Esophagus squamous epithelium (tissue), 5 donors: ENCODE measurements around the gene MNX1. TPM values are rescaled to one million over a fixed set of nuclear protein-coding genes. Genes with fewer than 3 reads are reported as not detected.

Experiments
- DNase-seq: peaks from one replicate; lab custom pipeline; 2025; lab: John Stamatoyannopoulos, UW
- H3K27ac ChIP-seq, 4 donors: fragments of 200-600 bp; sonication (generic); one replicate each; pipeline ENCODE4 v1.5.1; 2016 to 2019; ENCODE audit warnings: mild to moderate bottlenecking in 1 of 4
- H3K27me3 ChIP-seq, 4 donors: fragments of 200-600 bp; sonication (generic); 1 replicate in 3 of 4; 2 replicates in 1 of 4; pipeline versions ENCODE4 v1.5.1 to v1.6.0; 2017 to 2021; ENCODE audit warnings: antibody characterized with exemption in 1 of 4
- H3K36me3 ChIP-seq, 3 donors: fragments of 200-600 bp; sonication (generic); one replicate each; pipeline ENCODE4 v1.5.1; 2016 to 2019
- H3K4me1 ChIP-seq, 3 donors: fragments of 200-600 bp; sonication (generic); one replicate each; pipeline ENCODE4 v1.5.1; 2017 to 2019
- H3K4me3 ChIP-seq, 4 donors: fragments of 200-600 bp; sonication (generic); 1 replicate in 3 of 4; 2 replicates in 1 of 4; pipeline ENCODE4 v1.5.1; 2016 to 2019; ENCODE audit warnings: mild to moderate bottlenecking in 2 of 4, moderate library complexity in 1 of 4
- H3K9me3 ChIP-seq, 3 donors: fragments of 200-600 bp; sonication (generic); one replicate each; pipeline ENCODE4 v1.5.1; 2016 to 2019
- POLR2A ChIP-seq, 4 donors: fragments of 450-650 bp; IDR thresholded peaks; one replicate each; pipeline ENCODE4 v1.6.1; 2017; ENCODE audit warnings: antibody characterized with exemption in 4 of 4, mild to moderate bottlenecking in 4 of 4, moderate library complexity in 3 of 4
- WGBS, 2 donors: methylation state at CpG; one replicate each; pipeline ENCODE4 v1.1.5; 2018; 5-methylcytosine and 5-hydroxymethylcytosine counted together
- intact Hi-C: fragments of 100-400 bp; cut with DNase I; formaldehyde crosslinking; loops from one replicate; pipeline ENCODE4 v1.15.0; 2022
- total RNA-seq, 4 donors: library from RNA; depleted of rRNA; stranded (reverse); fragments of >200 nt; gene quantifications; one replicate each; pipeline ENCODE4 v1.1.0, GENCODE V29; 2016
- TF ChIP-seq, protein P1 (sequence below), 6 experiments: fragments of 450-650 bp in 4 of 6; fragments of 200-600 bp in 2 of 6; sonication (generic) in 2 of 6; IDR thresholded peaks; one replicate each; pipeline ENCODE4 v1.5.1; 2016 to 2019; ENCODE audit warnings: antibody characterized with exemption in 6 of 6, mild to moderate bottlenecking in 4 of 6, moderate library complexity in 4 of 6
- donor health status: DM: yes; HTN: yes; CAD: no.

The MNX1 gene
- total RNA-seq, 4 donors from 2014 or later, result 0.47 to 1.1 TPM; not detected in 2

DNA sequence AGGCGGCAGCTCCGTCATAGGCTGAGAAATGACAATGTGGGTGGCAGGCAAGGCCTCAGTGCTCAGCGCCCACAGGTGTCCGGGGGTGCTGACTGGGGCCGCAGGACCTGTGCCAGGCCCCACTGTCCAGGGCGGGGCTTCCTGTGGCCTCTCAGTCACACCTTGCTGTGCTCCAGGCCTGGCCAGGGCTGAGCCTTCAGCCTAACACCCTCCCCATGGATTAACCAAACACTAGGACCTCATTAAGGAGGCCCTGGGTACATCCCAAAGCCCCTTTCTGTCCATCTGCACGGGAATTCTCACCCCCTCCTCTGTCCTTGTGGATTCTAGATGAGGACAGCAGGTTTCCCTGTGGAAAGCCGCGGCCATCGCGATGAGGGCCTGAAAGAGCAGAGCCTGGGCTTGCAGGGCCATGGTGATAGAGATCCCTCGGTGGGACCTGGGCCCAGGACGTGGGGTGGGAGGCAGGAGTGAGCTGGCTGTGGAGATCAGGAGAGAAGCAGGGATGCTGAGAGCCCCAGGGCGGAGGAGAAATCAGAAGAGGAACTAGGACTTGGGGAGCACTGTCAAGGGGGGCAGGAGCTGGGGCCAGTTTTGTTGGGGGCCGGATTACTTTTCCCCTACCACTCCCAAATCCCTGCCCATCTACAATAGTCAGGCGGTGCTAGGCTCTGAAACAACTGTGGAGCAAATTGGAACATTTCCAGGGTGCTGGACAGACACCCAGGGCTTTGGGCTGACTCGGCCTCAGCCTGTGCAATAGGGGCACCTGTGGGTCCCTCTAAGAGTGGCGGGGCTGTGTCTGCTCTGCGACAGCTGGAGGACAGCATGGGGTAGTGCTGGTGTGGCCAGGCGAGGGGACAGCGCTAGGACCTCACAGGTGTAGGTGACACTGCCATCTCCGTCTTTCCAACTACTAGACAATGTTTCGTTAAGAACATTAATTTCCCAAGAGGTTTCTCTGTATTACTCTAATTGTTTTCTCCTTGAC is 23.3 kb upstream of the MNX1 start:
- intact Hi-C loops, result no loop called here
- 81 to 87% methylated on average over 10 of the region's 23 CpGs for WGBS, 2 donors
- DNase-seq, result no peak
- no peaks in the 10 kb centered on the region for H3K4me1 ChIP-seq
- H3K9me3 ChIP-seq, result no peaks in the 10 kb centered on the region
- H3K36me3 ChIP-seq, result no peaks in the 10 kb centered on the region
- no peak overlapping the region for H3K4me3 ChIP-seq
- H3K27me3 ChIP-seq, result peaks cover 0 to 81% (median 0%) of the 10 kb centered on the region in 4 donors
- no peak overlapping the region for H3K27ac ChIP-seq
- TF ChIP-seq, protein P1, sequence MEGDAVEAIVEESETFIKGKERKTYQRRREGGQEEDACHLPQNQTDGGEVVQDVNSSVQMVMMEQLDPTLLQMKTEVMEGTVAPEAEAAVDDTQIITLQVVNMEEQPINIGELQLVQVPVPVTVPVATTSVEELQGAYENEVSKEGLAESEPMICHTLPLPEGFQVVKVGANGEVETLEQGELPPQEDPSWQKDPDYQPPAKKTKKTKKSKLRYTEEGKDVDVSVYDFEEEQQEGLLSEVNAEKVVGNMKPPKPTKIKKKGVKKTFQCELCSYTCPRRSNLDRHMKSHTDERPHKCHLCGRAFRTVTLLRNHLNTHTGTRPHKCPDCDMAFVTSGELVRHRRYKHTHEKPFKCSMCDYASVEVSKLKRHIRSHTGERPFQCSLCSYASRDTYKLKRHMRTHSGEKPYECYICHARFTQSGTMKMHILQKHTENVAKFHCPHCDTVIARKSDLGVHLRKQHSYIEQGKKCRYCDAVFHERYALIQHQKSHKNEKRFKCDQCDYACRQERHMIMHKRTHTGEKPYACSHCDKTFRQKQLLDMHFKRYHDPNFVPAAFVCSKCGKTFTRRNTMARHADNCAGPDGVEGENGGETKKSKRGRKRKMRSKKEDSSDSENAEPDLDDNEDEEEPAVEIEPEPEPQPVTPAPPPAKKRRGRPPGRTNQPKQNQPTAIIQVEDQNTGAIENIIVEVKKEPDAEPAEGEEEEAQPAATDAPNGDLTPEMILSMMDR (IDR thresholded peaks at IDR 0.05), result no peak
- TF ChIP-seq POLR2A (IDR thresholded peaks at IDR 0.05), result no peak

DNA sequence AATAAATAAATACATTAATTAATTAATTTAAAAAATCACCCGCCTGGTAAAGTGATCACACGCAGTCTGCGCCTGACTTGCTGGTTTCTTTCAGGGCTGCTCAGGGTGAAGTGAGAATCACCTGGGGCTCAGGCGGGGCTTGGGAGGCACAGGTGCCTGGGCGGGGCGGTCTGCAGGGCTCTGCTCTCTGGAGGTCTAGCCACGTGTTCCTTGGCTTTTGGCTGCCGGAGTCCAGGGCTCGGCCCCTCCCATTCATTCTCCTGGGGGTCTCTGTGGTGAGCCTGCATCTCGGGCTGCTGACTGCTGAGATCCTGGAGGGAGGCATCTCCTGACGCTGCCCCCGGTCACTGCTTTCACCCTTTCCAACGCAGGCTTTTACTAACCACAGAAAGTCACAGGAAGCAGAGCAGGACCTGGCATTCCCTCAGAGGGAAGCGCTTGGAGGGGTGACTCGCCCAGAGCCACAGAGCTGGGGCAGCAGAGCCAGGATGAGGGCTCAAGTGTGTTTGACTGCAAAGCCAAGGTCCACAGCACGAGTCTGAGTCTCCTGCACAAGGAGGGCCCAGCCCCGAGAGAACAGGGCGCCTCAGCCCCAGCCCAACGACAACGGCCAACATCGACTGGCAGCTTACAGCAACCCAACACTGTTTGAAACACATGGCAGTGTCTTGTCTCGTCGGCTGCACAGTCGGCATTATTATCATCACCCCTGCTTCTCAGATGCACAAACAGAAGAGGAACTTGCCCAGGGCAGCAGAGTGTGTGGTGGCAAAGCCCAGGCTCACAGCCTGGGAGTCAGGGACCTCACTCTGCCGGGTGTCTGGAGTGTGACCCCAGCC is 22.4 kb upstream of the MNX1 start:
- no peak for TF ChIP-seq POLR2A (IDR thresholded peaks at IDR 0.05)
- TF ChIP-seq, protein P1 (IDR thresholded peaks at IDR 0.05), result no peak
- H3K4me3 ChIP-seq, result no peak overlapping the region
- DNase-seq, result no peak
- no peaks in the 10 kb centered on the region for H3K36me3 ChIP-seq
- WGBS, 2 donors, result 53 to 75% methylated on average over 4 to 8 of the region's 25 CpGs
- H3K27ac ChIP-seq, result no peak overlapping the region
- intact Hi-C loops, result no loop called here
- H3K4me1 ChIP-seq, result no peaks in the 10 kb centered on the region
- H3K9me3 ChIP-seq, result no peaks in the 10 kb centered on the region
- peaks cover 0 to 81% (median 0%) of the 10 kb centered on the region in 4 donors for H3K27me3 ChIP-seq

DNA sequence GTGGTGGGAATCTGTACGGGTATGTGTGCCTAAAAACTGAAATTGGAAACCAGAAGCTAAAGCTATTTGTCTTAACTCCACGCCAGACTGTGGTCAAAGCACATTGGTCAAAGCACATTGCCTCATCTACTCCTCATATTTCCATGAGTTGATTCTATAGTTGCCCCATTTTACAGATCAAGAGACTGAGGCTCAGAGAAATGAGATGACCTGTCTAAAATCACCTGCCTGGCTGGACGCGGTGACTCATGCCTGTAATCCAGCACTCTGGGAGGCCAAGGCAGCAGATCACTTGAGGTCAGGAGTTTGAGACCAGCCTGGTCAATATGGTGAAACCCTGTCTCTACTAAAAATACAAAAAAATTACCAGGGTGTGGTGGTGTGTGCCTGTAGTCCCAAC is 21.7 kb upstream of the MNX1 start:
- no peak for TF ChIP-seq POLR2A (IDR thresholded peaks at IDR 0.05)
- TF ChIP-seq, protein P1 (IDR thresholded peaks at IDR 0.05), result no peak
- Histone ChIP-seq H3K36me3 (no peaks in the 10 kb centered on the region), H3K9me3 (no peaks in the 10 kb centered on the region), H3K27me3 (peaks cover 0 to 80% (median 0%) of the 10 kb centered on the region in 4 donors), H3K4me3 (no peak overlapping the region), H3K27ac (no peak overlapping the region), H3K4me1 (no peaks in the 10 kb centered on the region)
- intact Hi-C loops, result no loop called here
- no peak for DNase-seq
- 75 to 83% methylated on average over 3 to 4 of the region's 4 CpGs for WGBS, 2 donors

DNA sequence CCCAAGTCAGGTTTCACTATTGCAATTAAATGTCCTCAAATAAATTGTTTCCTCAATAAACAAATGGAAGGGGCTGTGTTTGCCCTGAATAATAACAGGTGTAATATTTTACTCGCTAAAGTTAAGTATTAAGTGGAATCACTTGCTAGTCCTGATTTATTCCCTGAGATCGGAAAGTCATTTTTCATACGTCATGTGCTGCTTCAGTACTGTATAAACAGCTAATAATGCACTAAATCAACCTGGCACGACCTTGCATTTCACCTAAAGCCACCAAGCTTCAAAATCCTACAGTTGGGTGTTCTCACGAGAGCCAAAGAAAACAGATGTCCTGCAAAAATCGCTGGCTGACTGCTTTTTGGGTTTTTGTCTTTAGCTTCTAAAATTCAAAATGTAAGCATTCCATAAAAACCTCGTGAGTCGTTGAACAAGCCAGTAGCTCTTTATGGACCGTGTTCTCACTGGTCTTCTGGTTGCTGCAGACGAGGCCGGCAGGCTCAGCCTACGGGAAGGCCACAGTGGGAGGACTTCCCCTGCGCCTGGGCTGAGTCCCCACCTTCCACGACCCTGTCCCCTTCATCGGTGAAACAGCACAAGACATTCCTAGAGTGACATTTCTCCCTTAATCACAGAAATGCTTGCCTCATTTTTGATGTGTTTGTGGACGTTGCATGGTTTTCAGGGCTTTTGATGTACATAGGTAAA is 17.9 kb upstream of the MNX1 start:
- intact Hi-C loops, result no loop called here
- TF ChIP-seq POLR2A (IDR thresholded peaks at IDR 0.05), result no peak
- TF ChIP-seq, protein P1 (IDR thresholded peaks at IDR 0.05), result no peak
- no peak for DNase-seq

More for the DNA sequence above, 17.9 kb upstream of the MNX1 start:
- no peaks in the 10 kb centered on the region for H3K4me1 ChIP-seq
- no peak overlapping the region for H3K27ac ChIP-seq
- WGBS, 2 donors, result 60 to 62% methylated on average over 16 of the region's 16 CpGs
- H3K27me3 ChIP-seq, result peaks cover 0 to 97% (median 2%) of the 10 kb centered on the region in 4 donors
- H3K4me3 ChIP-seq, result no peak overlapping the region
- H3K9me3 ChIP-seq, result no peaks in the 10 kb centered on the region
- no peaks in the 10 kb centered on the region for H3K36me3 ChIP-seq
